GM12891 (cell line): Measurements from ENCODE around the gene TDRD7.

Source experiments
- PAX5 ChIP-seq: IDR thresholded peaks from 2 replicates; pipeline ENCODE4 v1.6.1; 2011; ENCODE audit warnings: low read length, moderate library complexity, mild to moderate bottlenecking; ENCODE audit not compliant: insufficient read depth, severe bottlenecking
- POLR2A ChIP-seq: IDR thresholded peaks from 2 replicates; pipeline ENCODE4 v1.6.1; 2011; ENCODE audit warnings: low read depth, low read length, control low read depth
- POLR2AphosphoS5 ChIP-seq: IDR thresholded peaks from 2 replicates; pipeline ENCODE4 v1.6.1; 2011; ENCODE audit warnings: low read depth, low read length, control low read depth
- POU2F2 ChIP-seq: IDR thresholded peaks from 2 replicates; pipeline ENCODE4 v1.6.1; 2011; ENCODE audit warnings: low read depth, mild to moderate bottlenecking, control low read depth, low read length, moderate library complexity
- TAF1 ChIP-seq: IDR thresholded peaks from 2 replicates; pipeline ENCODE4 v1.6.1; 2011; ENCODE audit warnings: low read depth, low read length, control low read depth

- TF ChIP-seq POLR2AphosphoS5 (no peak), POLR2A (no peak), TAF1 (no peak), PAX5 (no peak), POU2F2 (no peak)
Observed at GRCh38 chr9:97473717-97474116, 61.8 kb downstream of the TDRD7 start.
